Measurements from ENCODE around the gene CFAP119. TPM values are rescaled to one million over a fixed set of nuclear protein-coding genes. Genes with fewer than 3 reads are reported as not detected.
A peak's percentile ranks its signal among the peaks of the same experiment; 100 is the strongest.

Gene CFAP119
- total and polyA plus RNA-seq, 9 of the 15 experiments (the other 6 are each of a cell fraction or from before 2014, with no cell fraction given) = 5.5 to 33.7 (median 9.6) TPM

DNA sequence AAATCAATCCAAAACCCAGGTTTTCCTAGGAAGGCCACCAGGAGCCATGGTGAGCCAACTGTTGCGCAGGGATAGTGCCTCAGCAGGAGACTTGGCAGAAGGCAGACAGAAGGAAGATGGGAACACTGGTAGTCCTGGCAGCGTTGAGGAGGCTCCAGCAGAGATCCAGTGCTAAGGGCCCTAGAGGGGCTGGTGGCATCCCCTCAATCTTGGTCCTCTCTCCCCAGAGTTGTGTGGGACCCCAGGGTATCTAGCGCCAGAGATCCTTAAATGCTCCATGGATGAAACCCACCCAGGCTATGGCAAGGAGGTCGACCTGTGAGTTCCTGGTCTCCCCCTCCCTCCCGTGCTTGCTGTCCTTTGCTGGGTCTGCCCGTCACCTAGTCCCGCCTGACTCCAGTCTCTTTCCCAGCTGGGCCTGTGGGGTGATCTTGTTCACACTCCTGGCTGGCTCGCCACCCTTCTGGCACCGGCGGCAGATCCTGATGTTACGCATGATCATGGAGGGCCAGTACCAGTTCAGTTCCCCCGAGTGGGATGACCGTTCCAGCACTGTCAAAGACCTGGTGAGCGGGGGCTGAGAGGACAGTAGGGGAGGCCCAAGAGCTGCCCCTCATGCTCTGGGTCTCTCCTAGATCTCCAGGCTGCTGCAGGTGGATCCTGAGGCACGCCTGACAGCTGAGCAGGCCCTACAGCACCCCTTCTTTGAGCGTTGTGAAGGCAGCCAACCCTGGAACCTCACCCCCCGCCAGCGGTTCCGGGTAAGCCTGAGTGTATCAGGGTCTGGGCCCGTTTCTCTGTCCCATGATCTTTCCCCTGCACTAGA is 5.7 kb downstream of the CFAP119 start:
- no TSS peak for BruUV-seq (replicated peaks)
- Histone ChIP-seq H3K36me3 (ENCODE audit: control insufficient read depth, insufficient read depth, low read length) (peaks cover 84% of the 10 kb centered on the region), H3K4me1 (replicated peaks in 1 of 2; ENCODE audit: control insufficient read depth in 2 of 2, insufficient read depth in 2 of 2, low read length in 2 of 2) (peaks cover 8 to 15% of the 10 kb centered on the region in 2 experiments; a peak in 3 of 5 replicates), H3K9me1 (ENCODE audit: control insufficient read depth, insufficient read depth, low read length) (no peaks in the 10 kb centered on the region), H4K20me1 (replicated peaks; ENCODE audit: control insufficient read depth, insufficient read depth, low read length) (no peaks in the 10 kb centered on the region), H2AFZ (ENCODE audit: low read depth, low read length) (no peak overlapping the region), H3K4me3 (no peak overlapping the region), H3K4me2 (ENCODE audit: insufficient read depth, low read length) (no peak overlapping the region), H3K27ac (ENCODE audit: extremely low read depth, low read depth, low read length) (no peak overlapping the region), H3K27me3 (ENCODE audit: control insufficient read depth in 2 of 2, insufficient read depth in 2 of 2, low read length in 2 of 2) (no peaks in the 10 kb centered on the region), H3K9me3 (replicated peaks; ENCODE audit: control insufficient read depth, insufficient read depth, low read depth, low read length) (no peaks in the 10 kb centered on the region), H3K79me2 (ENCODE audit: control insufficient read depth, insufficient read depth, low read length) (peaks cover 9% of the 10 kb centered on the region; the same call in 2 of the 3 replicates), H3K9ac (ENCODE audit: insufficient read depth in 1 of 2, low read depth in 2 of 2, low read length in 2 of 2) (no peak overlapping the region; a peak in 1 of 4 replicates)
- FAIRE-seq (no peak), ATAC-seq (no peak), DNase-seq (ENCODE audit: extremely low read depth in 1 of 4, low spot score in 3 of 4) (peak in 1 of 4 experiments; percentile 10)
- TF ChIP-seq POLR2G (IDR thresholded peaks at IDR 0.05; ENCODE audit: low read depth, low read length) = peak; percentile 64
- TF ChIP-seq, protein P1, sequence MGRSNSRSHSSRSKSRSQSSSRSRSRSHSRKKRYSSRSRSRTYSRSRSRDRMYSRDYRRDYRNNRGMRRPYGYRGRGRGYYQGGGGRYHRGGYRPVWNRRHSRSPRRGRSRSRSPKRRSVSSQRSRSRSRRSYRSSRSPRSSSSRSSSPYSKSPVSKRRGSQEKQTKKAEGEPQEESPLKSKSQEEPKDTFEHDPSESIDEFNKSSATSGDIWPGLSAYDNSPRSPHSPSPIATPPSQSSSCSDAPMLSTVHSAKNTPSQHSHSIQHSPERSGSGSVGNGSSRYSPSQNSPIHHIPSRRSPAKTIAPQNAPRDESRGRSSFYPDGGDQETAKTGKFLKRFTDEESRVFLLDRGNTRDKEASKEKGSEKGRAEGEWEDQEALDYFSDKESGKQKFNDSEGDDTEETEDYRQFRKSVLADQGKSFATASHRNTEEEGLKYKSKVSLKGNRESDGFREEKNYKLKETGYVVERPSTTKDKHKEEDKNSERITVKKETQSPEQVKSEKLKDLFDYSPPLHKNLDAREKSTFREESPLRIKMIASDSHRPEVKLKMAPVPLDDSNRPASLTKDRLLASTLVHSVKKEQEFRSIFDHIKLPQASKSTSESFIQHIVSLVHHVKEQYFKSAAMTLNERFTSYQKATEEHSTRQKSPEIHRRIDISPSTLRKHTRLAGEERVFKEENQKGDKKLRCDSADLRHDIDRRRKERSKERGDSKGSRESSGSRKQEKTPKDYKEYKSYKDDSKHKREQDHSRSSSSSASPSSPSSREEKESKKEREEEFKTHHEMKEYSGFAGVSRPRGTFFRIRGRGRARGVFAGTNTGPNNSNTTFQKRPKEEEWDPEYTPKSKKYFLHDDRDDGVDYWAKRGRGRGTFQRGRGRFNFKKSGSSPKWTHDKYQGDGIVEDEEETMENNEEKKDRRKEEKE (IDR thresholded peaks at IDR 0.05; ENCODE audit: borderline replicate concordance in 1 of 2, control insufficient read depth in 1 of 2, low read depth in 2 of 2, low read length in 1 of 2) = no peak
- peak; percentile 22; the same call in 1 of the 2 replicates for TF ChIP-seq RBFOX2 (IDR thresholded peaks at IDR 0.05; ENCODE audit: low read depth, low read length)
- intact Hi-C loops (cut with micrococcal nuclease) (no loop called here), in situ Hi-C loops (cut with MboI) (no loop called here)
- 90% methylated on average over 18 of the region's 20 CpGs for WGBS (ENCODE audit: insufficient coverage, low coverage, missing lambda C conversion rate)
- ChIA-PET CTCF (ENCODE audit: low intra/inter-chr PET ratio) (no interaction called here), POLR2A (interaction anchor here (0.6 to 2.0 kb wide), 4 partner anchors 8 to 100 kb away, joined by 3 to 9 read pairs (median 3); partner anchors contain the start of genes PHKG2 and SRCAP)

Data from K562 (cell line).